ENCODE measurements around the gene PKN3.
A peak's percentile ranks its signal among the peaks of the same experiment; 100 is the strongest.
"Not testable (repeated sequence)": the region's sequence is repeated elsewhere in the genome, so short reads cannot be mapped to it uniquely, and the experiment has no call there.

PKN3 gene

GRCh38 chr9:128685636-128686489, 16.4 kb upstream of the PKN3 start:
- TF ChIP-seq CTCF (IDR thresholded peaks at IDR 0.05; ENCODE audit: low read depth, low read length): no peak
- H3K4me3 ChIP-seq (ENCODE audit: low read depth, low read length): peak overlapping the region; percentile 18; the same call in 1 of the 2 replicates

- TF ChIP-seq CTCF (IDR thresholded peaks at IDR 0.05; ENCODE audit: low read depth, low read length): no peak
- no peak overlapping the region for H3K4me3 ChIP-seq (ENCODE audit: low read depth, low read length)
These were observed 14.8 kb upstream of the PKN3 start for GRCh38 chr9:128687453-128687852.

GRCh38 chr9:128688501-128689292, 13.6 kb upstream of the PKN3 start, which contains the start of gene SET:
Gene SET, plus strand, starts transcription at chr9:128689222. Its CDS starts 361 bp downstream, at chr9:128689583.
- no peak for TF ChIP-seq CTCF (IDR thresholded peaks at IDR 0.05; ENCODE audit: low read depth, low read length)
- peak within 1 kb of the TSS; percentile 95 for H3K4me3 ChIP-seq (ENCODE audit: low read depth, low read length)

GRCh38 chr9:128689293-128689774, 13.0 kb upstream of the PKN3 start:
- no peak for TF ChIP-seq CTCF (IDR thresholded peaks at IDR 0.05; ENCODE audit: low read depth, low read length)
- H3K4me3 ChIP-seq (ENCODE audit: low read depth, low read length): peak overlapping the region; percentile 58

- TF ChIP-seq CTCF (IDR thresholded peaks at IDR 0.05; ENCODE audit: low read depth, low read length): no peak
These were observed 12.3 kb upstream of the PKN3 start for GRCh38 chr9:128689820-128690683.

GRCh38 chr9:128690684-128691034, 11.6 kb upstream of the PKN3 start:
- TF ChIP-seq CTCF (IDR thresholded peaks at IDR 0.05; ENCODE audit: low read depth, low read length): no peak

More at GRCh38 chr9:128689820-128690683, 12.3 kb upstream of the PKN3 start:
- peak overlapping the region; percentile 95 for H3K4me3 ChIP-seq (ENCODE audit: low read depth, low read length)

GRCh38 chr9:128693738-128694137, 8.6 kb upstream of the PKN3 start:
- H3K4me3 ChIP-seq (ENCODE audit: low read depth, low read length): not testable (repeated sequence)

More at GRCh38 chr9:128690684-128691034, 11.6 kb upstream of the PKN3 start:
- peak overlapping the region; percentile 95 for H3K4me3 ChIP-seq (ENCODE audit: low read depth, low read length)
